Activated CD4-positive, alpha-beta T cell treated with anti-CD3 and anti-CD28 coated beads, Interleukin-2, amount 50 U/mL, for 4 hours (primary cell): ENCODE data around the gene FNDC11.
"Not testable (repeated sequence)": the region's sequence is repeated elsewhere in the genome, so short reads cannot be mapped to it uniquely, and the experiment has no call there.

Experiments used
- DNase-seq, 2 experiments: peaks; one replicate each; pipeline ENCODE4 v3.0.0-alpha.2; 2020

Gene FNDC11

GRCh38 chr20:63585616-63586565 lies 31.9 kb downstream of the FNDC11 start:
- DNase-seq, result no peak

GRCh38 chr20:63586797-63587196 lies 32.8 kb downstream of the FNDC11 start:
- no peak for DNase-seq

- no peak for DNase-seq
These were observed 33.3 kb downstream of the FNDC11 start for GRCh38 chr20:63587256-63587655.

GRCh38 chr20:63587776-63588591 lies 34.0 kb downstream of the FNDC11 start:
- no peak for DNase-seq

- no peak for DNase-seq
These were observed 34.7 kb downstream of the FNDC11 start for GRCh38 chr20:63588641-63589041.

GRCh38 chr20:63589261-63590217 lies 35.6 kb downstream of the FNDC11 start:
- no peak for DNase-seq

- DNase-seq, result no peak
These were observed 36.5 kb downstream of the FNDC11 start for GRCh38 chr20:63590218-63591146.

GRCh38 chr20:63591147-63591533 lies 37.2 kb downstream of the FNDC11 start:
- no peak for DNase-seq

GRCh38 chr20:63591786-63592355 lies 37.9 kb downstream of the FNDC11 start:
- DNase-seq, result no peak

- no peak for DNase-seq
These were observed 38.7 kb downstream of the FNDC11 start for GRCh38 chr20:63592661-63593060.

GRCh38 chr20:63594043-63594561 lies 40.1 kb downstream of the FNDC11 start:
- DNase-seq, result no peak

- DNase-seq, result no peak
These were observed 41.6 kb downstream of the FNDC11 start for GRCh38 chr20:63595416-63596127.

GRCh38 chr20:63596423-63596822 lies 42.5 kb downstream of the FNDC11 start:
- no peak for DNase-seq

GRCh38 chr20:63597651-63598478 lies 43.9 kb downstream of the FNDC11 start:
- DNase-seq, result no peak

GRCh38 chr20:63598479-63599395 lies 44.8 kb downstream of the FNDC11 start:
- DNase-seq, result no peak

- DNase-seq, result no peak
These were observed 45.6 kb downstream of the FNDC11 start for GRCh38 chr20:63599396-63600050.

- not testable (repeated sequence) for DNase-seq
These were observed 47.7 kb downstream of the FNDC11 start for GRCh38 chr20:63601679-63602078.

GRCh38 chr20:63602321-63602720 lies 48.4 kb downstream of the FNDC11 start:
- DNase-seq, result no peak
